ENCODE data around the gene MYO7A.

The MYO7A gene

GRCh38 chr11:77129069-77129841 is 1.2 kb downstream of the MYO7A start:
- DNase-seq: no peak

GRCh38 chr11:77129842-77130756 is 2.1 kb downstream of the MYO7A start:
- DNase-seq: no peak

- DNase-seq: no peak
Measured at GRCh38 chr11:77130763-77131513, 2.9 kb downstream of the MYO7A start.

GRCh38 chr11:77131560-77131959 is 3.5 kb downstream of the MYO7A start:
- DNase-seq: no peak

- DNase-seq: no peak
Measured at GRCh38 chr11:77135069-77135468, 7.0 kb downstream of the MYO7A start.

- no peak for DNase-seq
Measured at GRCh38 chr11:77136074-77136473, 8.0 kb downstream of the MYO7A start.

GRCh38 chr11:77136784-77137420 is 8.9 kb downstream of the MYO7A start:
- no peak for DNase-seq

- DNase-seq: no peak
Measured at GRCh38 chr11:77137421-77137820, 9.4 kb downstream of the MYO7A start.

- no peak for DNase-seq
Measured at GRCh38 chr11:77138106-77138649, 10.1 kb downstream of the MYO7A start.

GRCh38 chr11:77139201-77139600 is 11.2 kb downstream of the MYO7A start:
- no peak for DNase-seq

- no peak for DNase-seq
Measured at GRCh38 chr11:77140231-77140851, 12.3 kb downstream of the MYO7A start.

GRCh38 chr11:77141034-77141433 is 13.0 kb downstream of the MYO7A start:
- DNase-seq: no peak

- DNase-seq: no peak
Measured at GRCh38 chr11:77141475-77141874, 13.4 kb downstream of the MYO7A start.

GRCh38 chr11:77142091-77142975 is 14.3 kb downstream of the MYO7A start:
- DNase-seq: no peak

- DNase-seq: no peak
Measured at GRCh38 chr11:77143405-77144020, 15.5 kb downstream of the MYO7A start.

GRCh38 chr11:77144196-77144856 is 16.3 kb downstream of the MYO7A start:
- no peak for DNase-seq

- DNase-seq: no peak
Measured at GRCh38 chr11:77144857-77145428, 16.9 kb downstream of the MYO7A start.

GRCh38 chr11:77146261-77147035 is 18.4 kb downstream of the MYO7A start:
- DNase-seq: no peak

- DNase-seq: no peak
Measured at GRCh38 chr11:77147036-77147315, 18.9 kb downstream of the MYO7A start.

All from activated naive CD4-positive, alpha-beta T cell treated with Interleukin-2 at 50 U/mL for 16 hours (primary cell).